Measurements from ENCODE around the gene MCAM.

Gene MCAM

DNA sequence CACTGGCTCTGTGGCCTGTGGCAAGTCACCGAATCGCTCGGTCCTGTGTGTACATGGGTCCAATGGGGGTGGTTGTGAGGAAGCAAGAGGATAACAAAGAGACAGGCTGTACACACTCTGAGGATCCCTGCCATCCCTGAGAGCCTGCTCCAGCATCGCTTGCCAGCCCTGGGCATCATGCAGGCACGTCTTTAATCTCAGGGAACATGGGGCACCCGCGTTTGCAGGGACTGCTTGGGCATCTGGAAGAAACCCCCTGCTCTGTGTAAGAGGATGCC is 25.0 kb upstream of the MCAM start:
- no peak for TF ChIP-seq FOXP2 (optimal IDR thresholded peaks at IDR 0.05; ENCODE audit: borderline replicate concordance, extremely low read depth, extremely low read length, insufficient read depth)
- TF ChIP-seq POLR2AphosphoS5 (IDR thresholded peaks at IDR 0.05; ENCODE audit: low read depth, low read length): no peak
- TF ChIP-seq, protein P1, sequence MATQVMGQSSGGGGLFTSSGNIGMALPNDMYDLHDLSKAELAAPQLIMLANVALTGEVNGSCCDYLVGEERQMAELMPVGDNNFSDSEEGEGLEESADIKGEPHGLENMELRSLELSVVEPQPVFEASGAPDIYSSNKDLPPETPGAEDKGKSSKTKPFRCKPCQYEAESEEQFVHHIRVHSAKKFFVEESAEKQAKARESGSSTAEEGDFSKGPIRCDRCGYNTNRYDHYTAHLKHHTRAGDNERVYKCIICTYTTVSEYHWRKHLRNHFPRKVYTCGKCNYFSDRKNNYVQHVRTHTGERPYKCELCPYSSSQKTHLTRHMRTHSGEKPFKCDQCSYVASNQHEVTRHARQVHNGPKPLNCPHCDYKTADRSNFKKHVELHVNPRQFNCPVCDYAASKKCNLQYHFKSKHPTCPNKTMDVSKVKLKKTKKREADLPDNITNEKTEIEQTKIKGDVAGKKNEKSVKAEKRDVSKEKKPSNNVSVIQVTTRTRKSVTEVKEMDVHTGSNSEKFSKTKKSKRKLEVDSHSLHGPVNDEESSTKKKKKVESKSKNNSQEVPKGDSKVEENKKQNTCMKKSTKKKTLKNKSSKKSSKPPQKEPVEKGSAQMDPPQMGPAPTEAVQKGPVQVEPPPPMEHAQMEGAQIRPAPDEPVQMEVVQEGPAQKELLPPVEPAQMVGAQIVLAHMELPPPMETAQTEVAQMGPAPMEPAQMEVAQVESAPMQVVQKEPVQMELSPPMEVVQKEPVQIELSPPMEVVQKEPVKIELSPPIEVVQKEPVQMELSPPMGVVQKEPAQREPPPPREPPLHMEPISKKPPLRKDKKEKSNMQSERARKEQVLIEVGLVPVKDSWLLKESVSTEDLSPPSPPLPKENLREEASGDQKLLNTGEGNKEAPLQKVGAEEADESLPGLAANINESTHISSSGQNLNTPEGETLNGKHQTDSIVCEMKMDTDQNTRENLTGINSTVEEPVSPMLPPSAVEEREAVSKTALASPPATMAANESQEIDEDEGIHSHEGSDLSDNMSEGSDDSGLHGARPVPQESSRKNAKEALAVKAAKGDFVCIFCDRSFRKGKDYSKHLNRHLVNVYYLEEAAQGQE (IDR thresholded peaks at IDR 0.05; ENCODE audit: insufficient read depth in 1 of 2, low read depth in 2 of 2, low read length in 2 of 2): no peak

DNA sequence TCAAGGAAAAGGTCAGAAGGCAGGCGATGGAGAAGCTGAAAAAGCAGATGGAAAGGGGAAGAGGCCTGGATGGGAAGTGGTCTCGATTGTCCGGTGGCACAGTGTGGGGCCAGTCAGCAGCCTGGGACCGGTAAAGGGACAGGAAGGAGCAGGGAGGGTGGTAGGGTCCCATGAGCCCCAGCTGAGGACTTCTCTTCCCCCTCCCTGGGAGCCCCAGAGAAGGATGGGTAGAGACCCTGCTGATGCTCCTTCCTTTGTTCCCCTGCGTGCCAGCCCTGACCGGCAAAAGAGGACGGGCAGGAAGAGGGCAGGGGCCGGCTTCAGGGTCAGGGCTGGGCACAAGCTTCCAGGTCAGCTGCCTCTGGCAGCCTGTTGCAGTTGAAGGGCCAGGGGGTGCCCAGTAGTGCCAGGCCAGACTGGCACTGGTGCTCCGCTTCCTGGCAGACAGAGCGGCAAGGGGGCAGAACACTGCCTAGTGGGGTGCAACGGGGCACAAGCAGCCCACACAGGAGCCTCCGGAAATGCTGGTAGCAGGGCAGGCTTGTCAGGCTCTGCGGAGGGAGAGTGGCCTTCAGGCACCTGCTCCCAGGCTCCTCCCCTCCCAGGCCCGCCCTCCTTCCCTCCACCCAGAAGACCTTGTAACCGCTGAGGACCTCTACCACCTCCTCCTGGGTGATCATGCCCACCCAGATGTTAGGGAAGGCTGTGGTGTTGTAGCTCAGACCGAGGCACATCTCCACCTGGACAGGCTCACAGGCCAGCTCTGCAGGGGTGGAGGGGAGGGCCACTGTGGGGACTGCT is 24.5 kb upstream of the MCAM start:
- no peak for TF ChIP-seq FOXP2 (optimal IDR thresholded peaks at IDR 0.05; ENCODE audit: borderline replicate concordance, extremely low read depth, extremely low read length, insufficient read depth)
- TF ChIP-seq TAF1 (IDR thresholded peaks at IDR 0.05; ENCODE audit: borderline replicate concordance, insufficient read depth, low read length): no peak
- TF ChIP-seq POLR2AphosphoS5 (IDR thresholded peaks at IDR 0.05; ENCODE audit: low read depth, low read length): no peak
- TF ChIP-seq, protein P1 (IDR thresholded peaks at IDR 0.05; ENCODE audit: insufficient read depth in 1 of 2, low read depth in 2 of 2, low read length in 2 of 2): no peak
- TF ChIP-seq SIN3A (IDR thresholded peaks at IDR 0.05; ENCODE audit: borderline replicate concordance, insufficient read depth, low read length): no peak

DNA sequence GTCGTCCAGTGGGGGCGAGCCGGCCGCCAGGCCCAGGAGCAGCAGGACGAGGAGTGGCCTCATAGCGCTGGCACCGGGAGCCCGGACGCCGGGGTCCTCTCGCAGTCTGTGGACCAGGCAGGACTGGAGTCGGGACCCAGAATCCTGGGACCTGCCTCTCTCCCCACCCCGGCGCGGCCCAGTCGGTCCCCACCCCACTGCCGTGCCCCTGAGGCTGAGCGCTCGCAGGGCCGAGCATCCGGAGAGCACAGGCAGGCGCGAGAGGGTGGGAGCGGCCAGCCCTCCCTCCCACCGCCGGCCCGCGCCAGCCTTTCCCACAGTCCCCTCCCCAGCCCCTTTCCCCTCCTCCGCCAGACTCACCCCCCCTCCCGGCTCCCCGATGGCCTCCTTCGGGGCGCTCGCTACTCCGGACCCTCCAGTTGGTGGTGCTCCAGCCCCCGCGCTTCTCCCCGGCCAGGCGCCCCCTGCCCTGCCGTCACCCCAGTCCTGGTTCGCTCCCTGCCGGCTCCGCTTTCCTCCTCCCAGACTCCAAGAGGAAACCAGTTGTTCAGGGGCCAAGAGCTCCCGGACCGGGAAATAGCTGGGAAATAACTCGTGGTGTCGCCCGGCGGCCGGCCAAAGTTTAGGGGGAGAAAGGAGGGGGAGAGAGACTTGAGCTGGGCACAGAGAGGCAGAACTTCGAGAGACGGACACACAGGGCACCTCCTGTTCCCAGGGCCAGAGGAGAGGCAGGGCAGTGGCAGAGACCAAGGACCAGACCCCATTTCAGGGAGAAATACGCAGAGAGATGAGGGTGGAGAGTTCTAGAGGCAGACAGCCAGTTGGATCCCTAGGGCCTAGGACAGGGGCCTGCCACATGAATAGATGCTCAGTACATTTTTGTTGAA is 23.6 kb upstream of the MCAM start, which contains the start of gene C1QTNF5:
Gene C1QTNF5, minus strand, starts transcription at position 549 of the 887 bp plus-strand sequence. Its CDS starts 486 bp downstream, at position 63.
- no peak for TF ChIP-seq SIN3A (IDR thresholded peaks at IDR 0.05; ENCODE audit: borderline replicate concordance, insufficient read depth, low read length)
- no peak for TF ChIP-seq FOXP2 (optimal IDR thresholded peaks at IDR 0.05; ENCODE audit: borderline replicate concordance, extremely low read depth, extremely low read length, insufficient read depth)
- TF ChIP-seq, protein P1 (IDR thresholded peaks at IDR 0.05; ENCODE audit: insufficient read depth in 1 of 2, low read depth in 2 of 2, low read length in 2 of 2): no peak
- no peak for TF ChIP-seq POLR2AphosphoS5 (IDR thresholded peaks at IDR 0.05; ENCODE audit: low read depth, low read length)
- no peak for TF ChIP-seq TAF1 (IDR thresholded peaks at IDR 0.05; ENCODE audit: borderline replicate concordance, insufficient read depth, low read length)

DNA sequence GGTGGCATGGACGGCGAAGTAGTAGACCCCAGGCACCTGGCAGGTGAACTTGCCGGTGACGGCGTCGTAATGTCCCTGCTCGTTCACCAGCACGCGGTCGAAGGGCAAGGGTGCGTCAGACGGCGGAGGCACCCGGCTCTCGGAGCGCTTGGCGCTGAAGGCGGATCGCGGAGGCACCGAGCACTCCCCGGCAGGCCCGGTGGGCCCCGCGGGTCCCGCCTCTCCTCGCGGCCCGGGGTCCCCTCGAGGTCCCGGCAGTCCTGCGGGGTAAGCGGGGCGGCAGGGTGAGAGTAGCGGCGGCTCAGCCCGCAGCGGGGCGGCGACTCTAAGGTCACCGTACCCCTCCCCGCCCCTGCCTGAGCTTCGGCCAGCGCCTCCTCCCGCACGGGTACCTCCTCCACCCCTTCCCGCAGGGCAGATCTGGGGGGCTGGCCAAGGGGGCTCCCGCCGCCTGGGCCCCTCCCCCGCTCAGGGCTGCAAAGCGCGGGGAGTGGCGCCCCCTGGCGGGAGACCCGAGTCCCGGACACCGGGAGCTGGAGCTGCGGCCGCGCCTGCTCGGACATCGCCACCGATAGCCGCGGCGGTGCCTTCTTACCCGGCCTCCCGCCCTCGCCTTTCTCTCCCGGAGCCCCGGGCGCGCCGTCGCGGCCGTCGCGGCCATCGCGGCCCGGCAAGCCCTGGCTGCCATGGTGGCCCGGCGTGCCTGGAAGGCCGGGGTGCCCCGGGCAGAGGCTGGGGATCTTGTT is 22.8 kb upstream of the MCAM start:
- TF ChIP-seq TAF1 (IDR thresholded peaks at IDR 0.05; ENCODE audit: borderline replicate concordance, insufficient read depth, low read length) (no peak), POLR2AphosphoS5 (IDR thresholded peaks at IDR 0.05; ENCODE audit: low read depth, low read length) (no peak), SIN3A (IDR thresholded peaks at IDR 0.05; ENCODE audit: borderline replicate concordance, insufficient read depth, low read length) (no peak), FOXP2 (optimal IDR thresholded peaks at IDR 0.05; ENCODE audit: borderline replicate concordance, extremely low read depth, extremely low read length, insufficient read depth) (peak; percentile 43)
- TF ChIP-seq, protein P1 (IDR thresholded peaks at IDR 0.05; ENCODE audit: insufficient read depth in 1 of 2, low read depth in 2 of 2, low read length in 2 of 2): no peak

Data from PFSK-1 (cell line).